GM10266 (cell line): Measurements from ENCODE around the gene RAB25.

Experiments used
- DNase-seq: peaks from one replicate; pipeline ENCODE4 v3.0.0; 2012; ENCODE audit errors: extremely low spot score
- TF ChIP-seq, protein P1 (sequence below): IDR thresholded peaks from 2 replicates; pipeline ENCODE4 v1.5.1; 2012; ENCODE audit warnings: mild to moderate bottlenecking, low read depth; ENCODE audit not compliant: control insufficient read depth, insufficient read depth; ENCODE audit errors: missing control alignments

Gene RAB25

DNA sequence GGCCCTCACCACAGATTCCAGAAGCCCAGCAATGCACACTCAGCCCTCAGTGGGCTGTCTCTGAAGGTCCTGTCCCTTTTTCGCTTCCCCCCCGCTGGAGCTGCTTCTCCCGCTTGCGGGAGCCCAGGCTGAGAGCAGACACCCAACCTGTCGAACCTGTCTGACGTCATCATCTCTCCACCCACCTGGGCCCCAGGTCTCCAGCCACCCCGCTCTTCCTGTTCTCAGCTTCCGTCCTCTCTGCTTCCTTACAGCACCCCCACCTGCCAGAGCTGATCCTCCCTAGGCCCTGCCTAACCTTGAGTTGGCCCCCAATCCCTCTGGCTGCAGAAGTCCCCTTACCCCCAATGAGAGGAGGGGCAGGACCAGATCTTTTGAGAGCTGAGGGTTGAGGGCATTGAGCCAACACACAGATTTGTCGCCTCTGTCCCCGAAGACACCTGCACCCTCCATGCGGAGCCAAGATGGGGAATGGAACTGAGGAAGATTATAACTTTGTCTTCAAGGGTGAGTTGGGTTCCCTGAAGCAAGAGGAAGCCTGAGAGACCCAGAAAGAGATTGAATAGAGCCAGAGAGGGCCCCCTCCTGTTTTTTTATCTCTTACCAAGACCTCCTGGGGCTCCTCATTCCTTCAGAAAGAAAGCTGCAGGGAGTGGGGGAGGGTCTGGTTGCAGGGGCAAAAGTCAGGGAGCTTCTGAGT lies at the start of gene RAB25:
TSS of gene RAB25 (plus strand) at position 224 of the 700 bp plus-strand sequence. CDS start at position 465, 241 bp downstream.
- DNase-seq = no peak
- TF ChIP-seq, protein P1, sequence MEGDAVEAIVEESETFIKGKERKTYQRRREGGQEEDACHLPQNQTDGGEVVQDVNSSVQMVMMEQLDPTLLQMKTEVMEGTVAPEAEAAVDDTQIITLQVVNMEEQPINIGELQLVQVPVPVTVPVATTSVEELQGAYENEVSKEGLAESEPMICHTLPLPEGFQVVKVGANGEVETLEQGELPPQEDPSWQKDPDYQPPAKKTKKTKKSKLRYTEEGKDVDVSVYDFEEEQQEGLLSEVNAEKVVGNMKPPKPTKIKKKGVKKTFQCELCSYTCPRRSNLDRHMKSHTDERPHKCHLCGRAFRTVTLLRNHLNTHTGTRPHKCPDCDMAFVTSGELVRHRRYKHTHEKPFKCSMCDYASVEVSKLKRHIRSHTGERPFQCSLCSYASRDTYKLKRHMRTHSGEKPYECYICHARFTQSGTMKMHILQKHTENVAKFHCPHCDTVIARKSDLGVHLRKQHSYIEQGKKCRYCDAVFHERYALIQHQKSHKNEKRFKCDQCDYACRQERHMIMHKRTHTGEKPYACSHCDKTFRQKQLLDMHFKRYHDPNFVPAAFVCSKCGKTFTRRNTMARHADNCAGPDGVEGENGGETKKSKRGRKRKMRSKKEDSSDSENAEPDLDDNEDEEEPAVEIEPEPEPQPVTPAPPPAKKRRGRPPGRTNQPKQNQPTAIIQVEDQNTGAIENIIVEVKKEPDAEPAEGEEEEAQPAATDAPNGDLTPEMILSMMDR = no peak

- TF ChIP-seq, protein P1 = no peak
- DNase-seq = peak; percentile 44
These were observed 48.7 kb upstream of the RAB25 start for GRCh38 chr1:156012051-156012817.

DNA sequence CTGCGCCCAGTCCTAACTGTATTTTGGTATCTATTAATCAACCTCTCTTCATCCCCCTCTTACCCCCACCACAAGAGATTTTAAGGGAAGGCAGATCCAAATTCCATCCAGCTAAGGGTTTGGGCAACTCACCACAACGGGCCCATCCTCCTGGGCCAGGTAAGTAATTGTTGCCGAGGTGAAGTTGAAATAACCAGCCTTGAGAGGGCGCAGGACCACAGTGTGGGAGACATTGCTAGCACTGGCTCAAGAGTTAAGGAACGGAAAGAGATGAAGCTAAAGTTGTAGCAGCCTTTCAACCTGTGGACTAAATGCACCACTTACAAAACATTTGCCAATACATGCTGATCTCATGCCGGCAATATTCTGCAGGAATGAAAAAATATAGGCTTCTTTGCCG lies 46.1 kb upstream of the RAB25 start:
- TF ChIP-seq, protein P1 = no peak
- DNase-seq = no peak

DNA sequence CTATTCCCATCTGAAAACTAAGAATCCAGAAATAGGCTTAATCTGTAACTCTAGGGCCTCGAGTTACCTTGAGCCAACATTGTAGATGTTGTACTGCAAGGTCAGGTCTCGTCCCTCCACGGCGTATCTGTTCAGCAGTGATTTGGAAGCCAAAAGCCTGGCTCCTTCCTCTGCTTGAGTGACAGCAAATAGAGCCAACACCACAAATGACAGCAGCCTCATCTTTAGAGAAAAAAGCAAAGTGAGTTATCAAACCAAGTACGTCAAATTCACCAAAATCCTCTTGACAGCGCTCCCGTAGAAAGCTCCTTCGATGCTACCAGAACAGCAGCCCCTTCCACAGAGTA lies 41.0 kb upstream of the RAB25 start:
- DNase-seq = no peak
- TF ChIP-seq, protein P1 = no peak

DNA sequence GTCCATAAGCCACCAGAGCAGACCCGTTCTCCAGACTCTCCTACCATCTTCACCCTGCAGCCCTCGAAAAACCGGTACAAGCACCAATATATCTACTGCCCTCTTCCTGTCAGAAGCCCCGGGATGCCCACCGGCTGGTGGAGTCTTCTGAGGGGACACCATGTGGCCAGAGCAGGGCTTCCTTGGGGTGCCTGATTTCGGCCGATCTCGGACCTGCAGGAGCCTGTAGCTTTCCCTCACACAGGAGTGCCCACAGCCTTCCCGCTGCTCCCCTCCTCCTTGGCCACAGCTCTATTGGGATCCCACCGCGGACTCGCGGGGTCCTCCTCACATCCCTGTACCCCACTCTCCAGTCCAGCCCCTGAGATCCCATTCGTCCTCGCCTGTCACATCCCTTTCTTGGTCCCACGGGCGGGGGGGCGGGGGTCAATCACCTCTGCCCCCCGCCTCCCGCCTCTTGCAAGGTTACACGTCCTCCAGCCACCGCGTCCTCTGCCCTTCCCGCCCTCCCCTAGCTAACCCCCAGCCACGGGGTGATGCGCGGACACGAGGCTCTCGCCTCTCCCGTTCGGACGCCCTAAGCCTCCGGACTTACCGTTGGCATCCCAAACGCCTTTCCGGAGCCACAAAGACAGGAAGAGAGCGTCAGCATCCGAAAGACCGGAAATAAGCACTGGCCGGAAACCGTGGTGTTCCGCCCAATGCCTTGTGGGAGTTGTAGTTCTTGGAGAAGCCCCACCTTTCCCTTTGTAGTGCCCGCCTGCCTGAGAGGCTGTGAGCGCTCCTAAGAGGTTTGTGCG lies 40.5 kb upstream of the RAB25 start, which contains the start of gene SSR2:
TSS of gene SSR2 (minus strand) at position 659 of the 800 bp plus-strand sequence. CDS start 784 bp downstream, outside the sequence.
- DNase-seq = peak; percentile 93

GRCh38 chr1:156021093-156021428 lies 39.9 kb upstream of the RAB25 start:
- TF ChIP-seq, protein P1 = no peak

More for the DNA sequence above, 40.5 kb upstream of the RAB25 start, which contains the start of gene SSR2:
- TF ChIP-seq, protein P1 = no peak

DNA sequence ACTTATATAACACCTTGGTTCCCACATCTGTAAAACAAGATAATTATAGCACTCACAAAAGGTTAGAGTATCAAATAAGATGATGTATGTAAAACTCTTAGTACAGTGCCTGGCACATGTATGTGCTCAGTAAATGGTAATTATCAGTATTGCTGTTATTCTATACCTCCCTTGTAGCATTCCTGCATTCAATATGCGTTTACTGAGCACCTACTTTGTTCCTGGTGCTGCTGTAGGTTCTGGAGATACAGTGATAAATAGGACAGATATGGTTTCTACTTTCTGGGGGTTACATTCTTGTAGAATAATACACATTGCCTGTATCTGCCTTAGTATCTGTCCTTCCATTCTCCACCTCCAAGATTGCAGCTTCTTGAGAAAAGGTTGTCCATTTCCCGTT lies 39.0 kb upstream of the RAB25 start:
- TF ChIP-seq, protein P1 = no peak
- no peak for DNase-seq

More at GRCh38 chr1:156021093-156021428, 39.9 kb upstream of the RAB25 start:
- no peak for DNase-seq
